H9 (cell line): ENCODE data around the gene SPIRE2. TPM values are rescaled to one million over a fixed set of nuclear protein-coding genes. Genes with fewer than 3 reads are reported as not detected.

Source experiments
- DNase-seq: peaks from one replicate; pipeline ENCODE4 v3.0.0-alpha.2; 2017
- H2AFZ ChIP-seq: one replicate; pipeline ENCODE4 v1.6.1; 2013; ENCODE audit warnings: mild to moderate bottlenecking, low read length, control low read depth, moderate library complexity
- H2AK5ac ChIP-seq: 2 replicates; pipeline ENCODE4 v1.6.1; 2013; ENCODE audit warnings: low read length, control low read depth, mixed read lengths; ENCODE audit not compliant: insufficient read length
- H2BK120ac ChIP-seq: one replicate; pipeline ENCODE4 v1.6.1; 2013; ENCODE audit warnings: low read depth, mild to moderate bottlenecking, low read length, control low read depth, inconsistent platforms; ENCODE audit not compliant: poor library complexity, severe bottlenecking
- H2BK12ac ChIP-seq: 2 replicates; pipeline ENCODE4 v1.6.1; 2013; ENCODE audit warnings: low read length, control low read depth, mixed read lengths, low read depth; ENCODE audit not compliant: insufficient read length
- H2BK15ac ChIP-seq: 2 replicates; pipeline ENCODE4 v1.6.1; 2013; ENCODE audit warnings: low read depth, low read length, control low read depth
- H2BK20ac ChIP-seq: one replicate; pipeline ENCODE4 v1.6.1; 2013; ENCODE audit warnings: low read depth, mild to moderate bottlenecking, low read length, control low read depth, inconsistent platforms; ENCODE audit not compliant: poor library complexity, severe bottlenecking
- H2BK5ac ChIP-seq: 2 replicates; pipeline ENCODE4 v1.6.1; 2013; ENCODE audit warnings: low read length, control low read depth, mixed read lengths; ENCODE audit not compliant: insufficient read length
- H3K14ac ChIP-seq: 2 replicates; pipeline ENCODE4 v1.6.1; 2013; ENCODE audit warnings: low read length, control low read depth; ENCODE audit not compliant: insufficient read depth
- H3K18ac ChIP-seq: 2 replicates; pipeline ENCODE4 v1.6.1; 2013; ENCODE audit warnings: low read depth, mild to moderate bottlenecking, mixed read lengths, low read length, control low read depth; ENCODE audit not compliant: insufficient read length
- H3K23ac ChIP-seq: 2 replicates; pipeline ENCODE4 v1.6.1; 2013; ENCODE audit warnings: low read length, control low read depth, mixed read lengths, low read depth; ENCODE audit not compliant: insufficient read length
- H3K23me2 ChIP-seq: 2 replicates; pipeline ENCODE4 v1.6.1; 2013; ENCODE audit warnings: low read depth, mild to moderate bottlenecking, mixed read lengths, low read length, control low read depth; ENCODE audit not compliant: insufficient read length, poor library complexity, severe bottlenecking
- H3K27ac ChIP-seq: 2 replicates; pipeline ENCODE4 v1.5.1; 2013; ENCODE audit warnings: low read length, control low read depth, mixed read lengths, low read depth; ENCODE audit not compliant: insufficient read length
- H3K27me3 ChIP-seq: 2 replicates; pipeline ENCODE4 v1.6.1; 2013; ENCODE audit warnings: low read length, control low read depth, inconsistent platforms; ENCODE audit not compliant: insufficient read depth
- H3K4ac ChIP-seq: 2 replicates; pipeline ENCODE4 v1.6.1; 2013; ENCODE audit warnings: low read depth, mild to moderate bottlenecking, control low read depth, inconsistent platforms, low read length, moderate library complexity
- H3K4me1 ChIP-seq: 2 replicates; pipeline ENCODE4 v1.6.1; 2013; ENCODE audit warnings: low read length, control low read depth, inconsistent platforms; ENCODE audit not compliant: insufficient read depth
- H3K4me2 ChIP-seq: 2 replicates; pipeline ENCODE4 v1.6.1; 2013; ENCODE audit warnings: low read length, control low read depth, mixed read lengths; ENCODE audit not compliant: insufficient read length, insufficient read depth
- H3K56ac ChIP-seq: 2 replicates; pipeline ENCODE4 v1.6.1; 2013; ENCODE audit warnings: low read depth, mild to moderate bottlenecking, mixed read lengths, low read length, control low read depth; ENCODE audit not compliant: insufficient read length
- H3K79me1 ChIP-seq: 2 replicates; pipeline ENCODE4 v1.6.1; 2013; ENCODE audit warnings: low read depth, mild to moderate bottlenecking, moderate library complexity, low read length, control low read depth, inconsistent platforms; ENCODE audit not compliant: insufficient read depth, poor library complexity, severe bottlenecking
- H3K79me2 ChIP-seq: 2 replicates; pipeline ENCODE4 v1.6.1; 2013; ENCODE audit warnings: low read length, control low read depth, inconsistent platforms; ENCODE audit not compliant: insufficient read depth
- H3K9ac ChIP-seq: 2 replicates; pipeline ENCODE4 v1.6.1; 2013; ENCODE audit warnings: low read length, control low read depth, mixed read lengths; ENCODE audit not compliant: insufficient read length; ENCODE audit errors: extremely low read depth
- H3K9me3 ChIP-seq: one replicate; pipeline ENCODE4 v1.6.1; 2013; ENCODE audit warnings: low read depth, low read length, inconsistent platforms; ENCODE audit not compliant: control insufficient read depth
- H3T11ph ChIP-seq: one replicate; pipeline ENCODE4 v1.6.1; 2013; ENCODE audit warnings: mild to moderate bottlenecking, low read length, control low read depth, inconsistent platforms
- H4K20me1 ChIP-seq: one replicate; pipeline ENCODE4 v1.6.1; 2013; ENCODE audit not compliant: control insufficient read depth, insufficient read length, insufficient read depth
- H4K5ac ChIP-seq: 2 replicates; pipeline ENCODE4 v1.6.1; 2013; ENCODE audit warnings: low read depth, mild to moderate bottlenecking, mixed read lengths, low read length, control low read depth; ENCODE audit not compliant: insufficient read length
- H4K8ac ChIP-seq: replicated peaks from 2 replicates; pipeline ENCODE4 v1.6.1; 2013; ENCODE audit warnings: low read length, control low read depth, mixed read lengths, low read depth; ENCODE audit not compliant: insufficient read length
- H4K91ac ChIP-seq: 2 replicates; pipeline ENCODE4 v1.6.1; 2013; ENCODE audit warnings: low read depth, mild to moderate bottlenecking, moderate library complexity, mixed read lengths, low read length, control low read depth; ENCODE audit not compliant: insufficient read length
- H3K27ac Mint-ChIP-seq, 3 experiments: 2 replicates in 2 of 3; 3 replicates in 1 of 3; pipeline ENCODE4 v1.8.0; 2020 to 2021; ENCODE audit warnings: mixed read lengths in 3 of 3, mild to moderate bottlenecking in 1 of 3, moderate library complexity in 1 of 3
- H3K27me3 Mint-ChIP-seq: 2 replicates; pipeline ENCODE4 v1.8.0; 2021; ENCODE audit warnings: low read depth, mild to moderate bottlenecking, moderate library complexity, mixed read lengths
- H3K36me3 Mint-ChIP-seq, 3 experiments: 2 replicates in 2 of 3; 3 replicates in 1 of 3; pipeline ENCODE4 v1.8.0; 2020 to 2021; ENCODE audit warnings: low read depth in 3 of 3, mixed read lengths in 3 of 3; ENCODE audit not compliant: insufficient read depth in 1 of 3
- H3K4me1 Mint-ChIP-seq, 2 experiments: 2 replicates each; pipeline ENCODE4 v1.8.0; 2020; ENCODE audit warnings: mixed read lengths in 2 of 2
- H3K4me3 Mint-ChIP-seq, 2 experiments: 2 replicates in 1 of 2; 3 replicates in 1 of 2; pipeline ENCODE4 v1.8.0; 2020 to 2021; ENCODE audit warnings: mild to moderate bottlenecking in 2 of 2, mixed read lengths in 2 of 2, moderate library complexity in 1 of 2
- H3K9me3 Mint-ChIP-seq, 2 experiments: 2 replicates in 1 of 2; 3 replicates in 1 of 2; pipeline ENCODE4 v1.8.0; 2020; ENCODE audit warnings: mild to moderate bottlenecking in 2 of 2, mixed read lengths in 2 of 2, moderate library complexity in 1 of 2
- WGBS: extraction: QIAGEN DNeasy Blood & Tissue Kit; methylation state at CpG from one replicate; pipeline ENCODE4 v1.1.7; 2013; ENCODE audit warnings: missing lambda C conversion rate, low lambda C conversion rate, mixed read lengths; ENCODE audit not compliant: insufficient read length; ENCODE audit errors: extremely low coverage; 5-methylcytosine and 5-hydroxymethylcytosine counted together
- total RNA-seq: library from RNA; stranded (reverse); gene quantifications from 2 replicates; pipeline ENCODE4 v1.2.1, GENCODE V29; 2021
- TF ChIP-seq, protein P1 (sequence below): fragments of 200-600 bp; sonication (generic); conservative IDR thresholded peaks from 3 replicates; pipeline ENCODE4 v1.8.0; 2021; ENCODE audit warnings: antibody characterized with exemption, mild to moderate bottlenecking

Gene SPIRE2
- total RNA-seq, 1 experiment from 2014 or later, result 6.9 TPM

DNA sequence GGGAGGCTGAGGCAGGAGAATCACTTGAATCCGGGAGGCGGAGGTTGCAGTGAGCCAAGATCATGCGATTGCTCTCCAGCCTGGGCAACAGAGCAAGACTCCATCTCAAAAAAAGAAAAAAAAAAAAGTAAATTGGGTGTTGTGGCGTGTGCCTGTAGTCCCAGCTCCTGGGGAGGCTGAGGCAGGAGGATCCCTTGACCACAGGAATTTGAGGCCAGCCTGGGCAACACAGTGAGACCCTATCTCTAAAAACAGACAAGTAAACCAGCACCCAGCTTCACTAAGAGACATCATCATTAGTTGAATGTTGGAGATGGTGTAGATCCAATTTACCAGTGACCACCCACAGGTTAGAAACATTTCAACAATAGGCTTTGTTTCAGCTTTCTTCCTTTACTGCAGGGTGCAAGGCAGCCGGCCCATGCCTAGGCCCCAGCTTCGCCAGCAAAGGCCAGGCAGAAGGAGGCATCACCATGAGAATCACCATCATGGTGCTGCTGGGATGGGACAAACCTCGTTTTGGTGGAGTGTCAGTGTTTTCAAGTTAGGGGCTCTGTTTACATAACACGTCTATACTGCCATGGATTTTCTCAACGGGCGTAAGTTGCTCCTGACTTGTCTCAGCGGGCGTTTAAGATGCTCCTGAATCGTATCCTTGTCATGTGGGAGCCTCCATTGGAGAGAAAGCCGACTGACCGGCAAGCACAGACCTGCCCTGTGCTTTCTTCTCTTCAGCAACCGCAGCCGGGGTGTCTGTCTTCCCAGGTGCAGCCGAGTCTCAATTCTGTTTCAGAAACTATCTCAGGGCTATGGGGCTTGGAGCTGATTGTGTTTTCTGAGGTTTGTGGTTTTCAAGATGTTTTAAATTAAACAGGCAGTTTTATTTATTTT, 52.4 kb downstream of the SPIRE2 start:
- Histone ChIP-seq H4K20me1 (no peaks in the 10 kb centered on the region), H3K4me1 (no peaks in the 10 kb centered on the region), H2BK120ac (no peak overlapping the region), H2BK5ac (no peak overlapping the region), H4K8ac (no peak overlapping the region), H3K56ac (no peak overlapping the region), H2AK5ac (no peak overlapping the region), H3K23me2 (no peaks in the 10 kb centered on the region), H3K79me2 (peaks cover 4% of the 10 kb centered on the region; the same call in 1 of the 2 replicates), H2BK20ac (no peak overlapping the region), H3K27ac (no peak overlapping the region), H3K4me2 (no peak overlapping the region), H3K4ac (no peak overlapping the region), H3K79me1 (peaks cover 3% of the 10 kb centered on the region), H3K23ac (no peak overlapping the region), H4K5ac (no peak overlapping the region), H3T11ph (no peak overlapping the region), H3K27me3 (no peaks in the 10 kb centered on the region), H3K18ac (no peak overlapping the region), H4K91ac (no peak overlapping the region), H2BK15ac (no peak overlapping the region), H3K9me3 (no peaks in the 10 kb centered on the region), H3K14ac (no peak overlapping the region), H2BK12ac (no peak overlapping the region), H2AFZ (no peak overlapping the region), H3K9ac (no peak overlapping the region)
- DNase-seq, result no peak
- Mint-ChIP-seq H3K27me3 (no peaks in the 10 kb centered on the region), H3K9me3 (peaks cover 0 to 3% of the 10 kb centered on the region in 2 experiments; a peak in 2 of 5 replicates), H3K27ac (peak overlapping the region in 1 of 3 experiments; percentile 84; a peak in 2 of 7 replicates), H3K36me3 (peaks cover 31 to 63% (median 63%) of the 10 kb centered on the region in 3 experiments; a peak in 6 of 7 replicates), H3K4me1 (no peaks in the 10 kb centered on the region), H3K4me3 (no peak overlapping the region)
- TF ChIP-seq, protein P1, sequence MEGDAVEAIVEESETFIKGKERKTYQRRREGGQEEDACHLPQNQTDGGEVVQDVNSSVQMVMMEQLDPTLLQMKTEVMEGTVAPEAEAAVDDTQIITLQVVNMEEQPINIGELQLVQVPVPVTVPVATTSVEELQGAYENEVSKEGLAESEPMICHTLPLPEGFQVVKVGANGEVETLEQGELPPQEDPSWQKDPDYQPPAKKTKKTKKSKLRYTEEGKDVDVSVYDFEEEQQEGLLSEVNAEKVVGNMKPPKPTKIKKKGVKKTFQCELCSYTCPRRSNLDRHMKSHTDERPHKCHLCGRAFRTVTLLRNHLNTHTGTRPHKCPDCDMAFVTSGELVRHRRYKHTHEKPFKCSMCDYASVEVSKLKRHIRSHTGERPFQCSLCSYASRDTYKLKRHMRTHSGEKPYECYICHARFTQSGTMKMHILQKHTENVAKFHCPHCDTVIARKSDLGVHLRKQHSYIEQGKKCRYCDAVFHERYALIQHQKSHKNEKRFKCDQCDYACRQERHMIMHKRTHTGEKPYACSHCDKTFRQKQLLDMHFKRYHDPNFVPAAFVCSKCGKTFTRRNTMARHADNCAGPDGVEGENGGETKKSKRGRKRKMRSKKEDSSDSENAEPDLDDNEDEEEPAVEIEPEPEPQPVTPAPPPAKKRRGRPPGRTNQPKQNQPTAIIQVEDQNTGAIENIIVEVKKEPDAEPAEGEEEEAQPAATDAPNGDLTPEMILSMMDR, result no peak
- no CpG with 5 or more reads among the region's 18 CpGs for WGBS
